ENCODE results near the gene FGD6. TPM values are rescaled to one million over a fixed set of nuclear protein-coding genes. Genes with fewer than 3 reads are reported as not detected.

FGD6 gene
- total and polyA plus RNA-seq, 4 experiments from 2014 or later = 0.16 to 0.70 (median 0.69) TPM; not detected in 1

DNA sequence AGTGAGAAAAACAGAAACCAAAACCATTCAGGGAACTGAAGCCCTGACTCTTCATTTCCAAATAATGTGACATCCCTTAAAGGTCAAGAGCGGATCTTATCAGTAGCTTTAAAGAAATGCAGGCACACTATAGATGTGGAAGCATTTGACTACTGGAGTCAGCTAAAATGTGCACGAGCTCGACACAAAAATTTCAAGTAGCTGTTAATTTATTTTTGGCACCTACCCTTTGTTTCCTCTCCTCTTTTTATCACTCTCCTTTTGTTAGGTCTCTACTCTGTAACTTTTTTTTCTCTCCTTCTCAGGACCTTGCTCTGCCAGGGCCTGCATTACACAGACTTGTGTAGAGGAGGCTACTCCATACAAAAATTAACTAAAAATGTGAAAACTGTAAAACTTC lies 58.3 kb downstream of the FGD6 start:
- Mint-ChIP-seq H3K9me3 (peaks cover 0 to 7% (median 1%) of the 10 kb centered on the region in 8 donors), H3K27me3 (peaks cover 0 to 3% of the 10 kb centered on the region in 2 donors), H3K4me1 (peaks cover 0 to 6% (median 0%) of the 10 kb centered on the region in 4 donors), H3K27ac (peak overlapping the region in 1 of 7 donors; percentile 69), H3K4me3 (no peak overlapping the region), H3K36me3 (no peaks in the 10 kb centered on the region)
- Histone ChIP-seq H3K27me3 (ENCODE audit: insufficient read depth, low read length) (no peaks in the 10 kb centered on the region), H3K4me1 (ENCODE audit: insufficient read depth, low read length) (no peaks in the 10 kb centered on the region), H3K4me3 (ENCODE audit: low read length in 2 of 2) (no peak overlapping the region), H3K36me3 (ENCODE audit: insufficient read depth, low read length) (no peaks in the 10 kb centered on the region), H3K9me3 (ENCODE audit: control insufficient read depth in 1 of 2, low read length in 2 of 2) (no peaks in the 10 kb centered on the region), H3K27ac (ENCODE audit: low read depth, low read length) (no peak overlapping the region)
- CTCF ChIA-PET (ENCODE audit: partially characterized antibody) = interaction anchor here (0.8 kb wide), 1 partner anchor 851 kb away, joined by 3 read pairs; no protein-coding TSS in a partner anchor
- POLR2A ChIA-PET (ENCODE audit: partially characterized antibody) = no interaction called here
- DNase-seq = no peak
- intact Hi-C loops (cut with micrococcal nuclease) = no loop called here

DNA sequence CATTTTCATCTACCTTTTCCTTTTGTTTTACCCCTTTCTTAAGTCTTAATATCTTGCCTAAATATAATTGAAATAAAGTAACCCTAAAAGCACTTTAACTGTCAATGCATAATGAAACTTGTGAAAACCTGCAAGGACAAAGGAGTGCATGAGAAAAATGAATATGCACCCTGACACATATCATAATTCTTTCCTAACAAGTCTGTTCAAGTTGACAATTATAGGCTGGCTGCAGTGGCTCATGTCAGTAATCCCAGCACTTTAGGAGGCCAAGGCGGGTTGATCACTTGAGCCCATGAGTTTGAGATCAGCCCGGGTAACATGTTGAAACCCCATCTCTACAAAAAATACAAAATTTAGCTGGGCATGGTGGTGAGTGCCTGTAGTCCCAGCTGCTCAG lies 65.4 kb downstream of the FGD6 start:
- no peak overlapping the region for H3K27ac ChIP-seq (ENCODE audit: low read depth, low read length)
- H3K9me3 ChIP-seq (ENCODE audit: control insufficient read depth in 1 of 2, low read length in 2 of 2) = no peaks in the 10 kb centered on the region
- Mint-ChIP-seq H3K36me3 (no peaks in the 10 kb centered on the region), H3K27me3 (peaks cover 0 to 3% of the 10 kb centered on the region in 2 donors), H3K27ac (no peak overlapping the region), H3K4me1 (no peaks in the 10 kb centered on the region), H3K9me3 (peaks cover 0 to 6% (median under 1%) of the 10 kb centered on the region in 8 donors), H3K4me3 (no peak overlapping the region)
- ChIA-PET POLR2A (ENCODE audit: partially characterized antibody) (no interaction called here), CTCF (ENCODE audit: partially characterized antibody) (no interaction called here)
- DNase-seq = no peak
- no peaks in the 10 kb centered on the region for H3K4me1 ChIP-seq (ENCODE audit: insufficient read depth, low read length)
- H3K36me3 ChIP-seq (ENCODE audit: insufficient read depth, low read length) = no peaks in the 10 kb centered on the region
- intact Hi-C loops (cut with micrococcal nuclease) = no loop called here
- H3K4me3 ChIP-seq (ENCODE audit: low read length in 2 of 2) = no peak overlapping the region
- H3K27me3 ChIP-seq (ENCODE audit: insufficient read depth, low read length) = no peaks in the 10 kb centered on the region

DNA sequence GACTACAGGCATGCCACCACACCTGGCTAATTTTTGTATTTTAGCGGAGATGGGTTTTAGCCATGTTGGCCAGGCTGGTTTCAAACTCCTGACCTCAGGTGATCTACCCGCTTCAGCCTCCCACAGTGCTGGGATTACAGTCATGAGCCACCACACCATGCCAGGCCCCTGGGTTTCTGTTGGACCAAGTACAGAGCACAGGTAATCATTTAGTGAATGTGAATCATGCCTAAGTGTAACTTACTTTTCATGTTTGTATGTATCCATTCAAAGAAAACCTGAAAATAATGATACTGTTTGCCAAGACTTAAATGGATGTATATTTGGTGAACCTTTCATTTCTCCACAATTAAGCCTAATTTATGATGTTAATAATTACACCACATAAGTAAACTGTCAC lies 65.9 kb downstream of the FGD6 start:
- Mint-ChIP-seq H3K4me1 (no peaks in the 10 kb centered on the region), H3K9me3 (peaks cover 0 to 3% (median 0%) of the 10 kb centered on the region in 8 donors), H3K4me3 (no peak overlapping the region), H3K36me3 (no peaks in the 10 kb centered on the region), H3K27ac (no peak overlapping the region), H3K27me3 (peaks cover 0 to under 1% of the 10 kb centered on the region in 2 donors)
- Histone ChIP-seq H3K4me1 (ENCODE audit: insufficient read depth, low read length) (no peaks in the 10 kb centered on the region), H3K9me3 (ENCODE audit: control insufficient read depth in 1 of 2, low read length in 2 of 2) (no peaks in the 10 kb centered on the region), H3K36me3 (ENCODE audit: insufficient read depth, low read length) (no peaks in the 10 kb centered on the region), H3K27ac (ENCODE audit: low read depth, low read length) (no peak overlapping the region), H3K27me3 (ENCODE audit: insufficient read depth, low read length) (no peaks in the 10 kb centered on the region), H3K4me3 (ENCODE audit: low read length in 2 of 2) (no peak overlapping the region)
- POLR2A ChIA-PET (ENCODE audit: partially characterized antibody) = no interaction called here
- CTCF ChIA-PET (ENCODE audit: partially characterized antibody) = no interaction called here
- intact Hi-C loops (cut with micrococcal nuclease) = no loop called here
- DNase-seq = no peak

DNA sequence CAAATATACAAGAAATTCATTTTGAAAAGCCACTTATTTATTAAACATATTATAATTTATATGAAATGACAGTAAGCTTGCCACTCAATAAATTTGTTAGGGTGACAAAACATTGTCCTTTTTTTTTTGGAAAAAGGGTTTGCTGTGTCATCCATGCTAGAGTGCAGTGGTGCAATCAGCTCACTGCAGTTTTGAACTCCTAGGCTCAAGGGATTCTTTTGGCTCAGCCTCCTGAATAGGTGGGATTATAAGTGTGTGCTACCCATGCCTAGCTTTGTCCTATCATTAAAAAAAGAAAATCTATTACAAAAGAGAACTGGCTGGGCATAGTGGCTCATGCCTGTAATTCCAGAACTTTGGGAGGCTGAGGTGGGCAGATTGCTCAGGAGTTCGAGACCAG lies 66.8 kb downstream of the FGD6 start:
- no peaks in the 10 kb centered on the region for H3K36me3 ChIP-seq (ENCODE audit: insufficient read depth, low read length)
- Mint-ChIP-seq H3K27ac (no peak overlapping the region), H3K4me1 (no peaks in the 10 kb centered on the region), H3K4me3 (no peak overlapping the region), H3K27me3 (no peaks in the 10 kb centered on the region), H3K9me3 (no peaks in the 10 kb centered on the region), H3K36me3 (no peaks in the 10 kb centered on the region)
- H3K4me1 ChIP-seq (ENCODE audit: insufficient read depth, low read length) = no peaks in the 10 kb centered on the region
- H3K27me3 ChIP-seq (ENCODE audit: insufficient read depth, low read length) = no peaks in the 10 kb centered on the region
- intact Hi-C loops (cut with micrococcal nuclease) = no loop called here
- H3K27ac ChIP-seq (ENCODE audit: low read depth, low read length) = no peak overlapping the region
- CTCF ChIA-PET (ENCODE audit: partially characterized antibody) = interaction anchor here (1.4 kb wide), 2 partner anchors 9 to 33 kb away, joined by 3 to 5 read pairs; no protein-coding TSS in a partner anchor
- no peak overlapping the region for H3K4me3 ChIP-seq (ENCODE audit: low read length in 2 of 2)
- POLR2A ChIA-PET (ENCODE audit: partially characterized antibody) = no interaction called here
- no peaks in the 10 kb centered on the region for H3K9me3 ChIP-seq (ENCODE audit: control insufficient read depth in 1 of 2, low read length in 2 of 2)
- no peak for DNase-seq

DNA sequence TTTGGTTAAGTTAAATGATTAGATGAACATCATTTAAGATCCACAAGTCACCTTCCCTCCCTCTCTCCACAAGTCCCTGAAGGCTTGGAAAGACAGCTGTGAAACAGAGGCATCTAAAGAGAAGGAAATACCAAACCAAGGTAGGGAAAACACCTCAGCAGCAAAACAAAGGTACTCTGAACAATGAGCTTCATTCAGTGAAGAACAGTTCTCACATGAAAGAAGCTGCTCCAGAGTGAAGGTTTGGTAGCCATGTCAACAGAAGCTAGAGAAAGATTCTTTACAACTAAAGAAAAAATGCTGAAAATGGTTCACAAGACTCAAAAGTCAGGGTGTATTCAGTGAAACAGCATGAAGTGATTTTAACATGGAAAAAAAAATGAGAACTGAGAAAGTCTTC lies 69.4 kb downstream of the FGD6 start:
- Mint-ChIP-seq H3K4me1 (no peaks in the 10 kb centered on the region), H3K4me3 (no peak overlapping the region), H3K27ac (no peak overlapping the region), H3K36me3 (no peaks in the 10 kb centered on the region), H3K9me3 (no peaks in the 10 kb centered on the region), H3K27me3 (no peaks in the 10 kb centered on the region)
- no peak for DNase-seq
- H3K27me3 ChIP-seq (ENCODE audit: insufficient read depth, low read length) = no peaks in the 10 kb centered on the region
- no peaks in the 10 kb centered on the region for H3K4me1 ChIP-seq (ENCODE audit: insufficient read depth, low read length)
- H3K36me3 ChIP-seq (ENCODE audit: insufficient read depth, low read length) = no peaks in the 10 kb centered on the region
- POLR2A ChIA-PET (ENCODE audit: partially characterized antibody) = no interaction called here
- no peak overlapping the region for H3K4me3 ChIP-seq (ENCODE audit: low read length in 2 of 2)
- H3K9me3 ChIP-seq (ENCODE audit: control insufficient read depth in 1 of 2, low read length in 2 of 2) = no peaks in the 10 kb centered on the region
- CTCF ChIA-PET (ENCODE audit: partially characterized antibody) = interaction anchor here (0.9 to 1.5 kb wide), 2 partner anchors 30 to 53 kb away, joined by 3 to 4 read pairs; no protein-coding TSS in a partner anchor
- intact Hi-C loops (cut with micrococcal nuclease) = no loop called here
- no peak overlapping the region for H3K27ac ChIP-seq (ENCODE audit: low read depth, low read length)

DNA sequence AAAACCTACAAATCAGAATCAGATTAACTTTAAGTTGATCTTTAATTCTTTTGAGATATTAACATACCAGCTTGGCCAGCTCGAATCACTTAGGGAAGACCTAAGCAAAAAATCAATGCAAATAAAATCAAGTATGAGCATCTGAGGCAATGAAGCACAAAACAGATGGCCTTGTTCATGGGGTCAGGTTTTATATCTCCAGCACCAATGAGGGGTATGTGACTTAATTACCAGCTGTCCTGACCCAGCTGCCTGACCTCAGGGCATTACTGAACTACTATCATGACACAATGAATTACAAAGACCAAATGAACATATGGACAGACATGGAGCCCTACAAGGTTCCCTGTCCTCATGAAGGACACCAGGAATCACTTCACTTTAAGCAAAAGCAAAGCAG lies 70.5 kb downstream of the FGD6 start:
- H3K27me3 ChIP-seq (ENCODE audit: insufficient read depth, low read length) = no peaks in the 10 kb centered on the region
- H3K36me3 Mint-ChIP-seq = no peaks in the 10 kb centered on the region
- intact Hi-C loops (cut with micrococcal nuclease) = no loop called here
- H3K36me3 ChIP-seq (ENCODE audit: insufficient read depth, low read length) = no peaks in the 10 kb centered on the region
- no peak overlapping the region for H3K4me3 Mint-ChIP-seq
- no peaks in the 10 kb centered on the region for H3K9me3 ChIP-seq (ENCODE audit: control insufficient read depth in 1 of 2, low read length in 2 of 2)
- no peak overlapping the region for H3K4me3 ChIP-seq (ENCODE audit: low read length in 2 of 2)
- ChIA-PET POLR2A (ENCODE audit: partially characterized antibody) (no interaction called here), CTCF (ENCODE audit: partially characterized antibody) (interaction anchor here (0.9 to 1.5 kb wide), 2 partner anchors 29 to 54 kb away, joined by 3 to 4 read pairs; no protein-coding TSS in a partner anchor)
- H3K9me3 Mint-ChIP-seq = no peaks in the 10 kb centered on the region
- no peak for DNase-seq
- no peaks in the 10 kb centered on the region for H3K27me3 Mint-ChIP-seq
- H3K4me1 Mint-ChIP-seq = no peaks in the 10 kb centered on the region
- no peak overlapping the region for H3K27ac ChIP-seq (ENCODE audit: low read depth, low read length)
- no peak overlapping the region for H3K27ac Mint-ChIP-seq
- no peaks in the 10 kb centered on the region for H3K4me1 ChIP-seq (ENCODE audit: insufficient read depth, low read length)

DNA sequence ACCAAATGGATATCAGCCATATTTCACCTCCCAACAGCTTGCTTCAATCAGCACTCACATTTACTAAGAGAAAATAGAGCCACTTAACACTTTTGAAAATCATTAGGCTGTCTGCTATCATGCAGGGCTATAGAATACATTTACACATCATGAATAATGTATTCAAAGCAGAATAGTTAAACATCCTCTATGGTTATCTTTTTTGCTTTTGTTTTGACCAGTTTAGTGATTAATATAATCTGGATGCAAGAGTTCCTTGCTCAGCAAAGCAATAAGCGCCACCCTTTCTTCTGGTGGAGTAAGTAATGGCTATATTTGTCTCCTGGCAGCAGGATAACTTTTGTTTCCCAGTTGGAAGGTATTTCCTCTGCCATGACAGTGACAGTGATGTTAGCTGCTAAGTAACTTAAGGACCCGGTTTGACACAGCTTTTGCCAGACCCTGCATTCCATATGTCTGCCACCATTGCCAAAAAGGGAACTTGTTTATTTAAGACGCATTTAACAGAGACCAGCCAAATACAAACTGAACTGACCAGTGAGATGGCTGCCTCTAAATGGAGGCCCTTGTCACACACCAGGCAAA lies 73.6 kb downstream of the FGD6 start:
- no peaks in the 10 kb centered on the region for H3K36me3 Mint-ChIP-seq
- intact Hi-C loops (cut with micrococcal nuclease) = no loop called here
- no peaks in the 10 kb centered on the region for H3K4me1 Mint-ChIP-seq
- no peaks in the 10 kb centered on the region for H3K27me3 Mint-ChIP-seq
- Histone ChIP-seq H3K36me3 (ENCODE audit: insufficient read depth, low read length) (no peaks in the 10 kb centered on the region), H3K4me3 (ENCODE audit: low read length in 2 of 2) (no peak overlapping the region), H3K9me3 (ENCODE audit: control insufficient read depth in 1 of 2, low read length in 2 of 2) (no peaks in the 10 kb centered on the region), H3K27ac (ENCODE audit: low read depth, low read length) (no peak overlapping the region), H3K4me1 (ENCODE audit: insufficient read depth, low read length) (no peaks in the 10 kb centered on the region), H3K27me3 (ENCODE audit: insufficient read depth, low read length) (no peaks in the 10 kb centered on the region)
- POLR2A ChIA-PET (ENCODE audit: partially characterized antibody) = no interaction called here
- CTCF ChIA-PET (ENCODE audit: partially characterized antibody) = interaction anchor here (0.6 kb wide), 1 partner anchor 58 kb away, joined by 3 read pairs; no protein-coding TSS in a partner anchor
- H3K27ac Mint-ChIP-seq = no peak overlapping the region
- DNase-seq = no peak
- no peak overlapping the region for H3K4me3 Mint-ChIP-seq
- H3K9me3 Mint-ChIP-seq = no peaks in the 10 kb centered on the region
